Fibroblast of lung (primary cell): Measurements from ENCODE around the gene NPC2. TPM values are rescaled to one million over a fixed set of nuclear protein-coding genes. Genes with fewer than 3 reads are reported as not detected.

Source experiments
- DNase-seq, 2 donors: peaks; one replicate each; pipeline versions ENCODE4 v3.0.0 to v3.0.0-alpha.2; 2010; ENCODE audit warnings: low read depth in 2 of 2
- H2AFZ ChIP-seq: 2 replicates; pipeline ENCODE4 v1.5.1; 2012; ENCODE audit warnings: low read length, control low read depth, inconsistent platforms
- H3K27ac ChIP-seq: 2 replicates; pipeline ENCODE4 v1.5.1; 2011; ENCODE audit warnings: low read length, control low read depth; ENCODE audit not compliant: insufficient read depth
- H3K27me3 ChIP-seq: 2 replicates; pipeline ENCODE4 v1.5.1; 2011; ENCODE audit warnings: mild to moderate bottlenecking, low read length; ENCODE audit not compliant: control insufficient read depth, insufficient read depth
- H3K36me3 ChIP-seq: 2 replicates; pipeline ENCODE4 v1.5.1; 2011; ENCODE audit warnings: low read length; ENCODE audit not compliant: control insufficient read depth, insufficient read depth
- H3K4me1 ChIP-seq: 2 replicates; pipeline ENCODE4 v1.5.1; 2011; ENCODE audit warnings: low read length; ENCODE audit not compliant: control insufficient read depth, insufficient read depth; ENCODE audit errors: extremely low read depth
- H3K4me2 ChIP-seq: 2 replicates; pipeline ENCODE4 v1.5.1; 2011; ENCODE audit warnings: low read length, control low read depth; ENCODE audit not compliant: insufficient read depth; ENCODE audit errors: extremely low read depth
- H3K4me3 ChIP-seq, 4 experiments: fragments of 200-600 bp in 1 of 4; sonication (generic) in 1 of 4; replicated peaks in 1 of 4; 2 replicates each; pipeline ENCODE4 v1.5.1; 2011 to 2016; ENCODE audit warnings: low read length in 4 of 4, low read depth in 3 of 4, mild to moderate bottlenecking in 3 of 4, control low read depth in 2 of 4, inconsistent platforms in 1 of 4, mixed read lengths in 1 of 4; ENCODE audit not compliant: insufficient read depth in 1 of 4; ENCODE audit errors: control extremely low read depth in 1 of 4
- H3K79me2 ChIP-seq: 2 replicates; pipeline ENCODE4 v1.5.1; 2012; ENCODE audit warnings: mild to moderate bottlenecking, low read length, inconsistent platforms; ENCODE audit not compliant: control insufficient read depth, insufficient read depth
- H3K9ac ChIP-seq: 2 replicates; pipeline ENCODE4 v1.5.1; 2011; ENCODE audit warnings: mild to moderate bottlenecking, low read length, control low read depth; ENCODE audit not compliant: insufficient read depth
- H3K9me3 ChIP-seq: 2 replicates; pipeline ENCODE4 v1.5.1; 2012; ENCODE audit warnings: low read depth, low read length; ENCODE audit not compliant: control insufficient read depth, insufficient read depth
- H4K20me1 ChIP-seq: 2 replicates; pipeline ENCODE4 v1.5.1; 2011; ENCODE audit warnings: low read length; ENCODE audit not compliant: control insufficient read depth, insufficient read depth; ENCODE audit errors: extremely low read depth
- EZH2 ChIP-seq: IDR thresholded peaks from 2 replicates; pipeline ENCODE4 v1.5.1; 2012; ENCODE audit warnings: low read length, control low read depth, mild to moderate bottlenecking; ENCODE audit errors: missing control alignments
- polyA minus RNA-seq: library from RNA; depleted of rRNA, polyadenylated mRNA; stranded (reverse); fragments of >200 nt; gene quantifications from 2 replicates; pipeline ENCODE4 v1.2.3, GENCODE V29; 2011; ENCODE audit warnings: low replicate concordance
- polyA plus RNA-seq, 2 donors: library from polyadenylated mRNA; depleted of rRNA in 1 of 2; stranded (reverse) in 1 of 2; unstranded in 1 of 2; fragments of >200 nt; gene quantifications; 2 replicates each; pipeline ENCODE4 v1.2.1, GENCODE V29; 2011 to 2012; ENCODE audit warnings: missing spikeins in 1 of 2
- total RNA-seq: library from RNA; depleted of rRNA; stranded (reverse); fragments of >200 nt; gene quantifications from 2 replicates; pipeline ENCODE4 v1.2.1, GENCODE V29; 2014
- TF ChIP-seq, protein P1 (sequence below), 2 donors: IDR thresholded peaks in 1 of 2; conservative IDR thresholded peaks in 1 of 2; 1 replicate in 1 of 2; 2 replicates in 1 of 2; pipeline ENCODE4 v1.5.1; 2011 to 2012; ENCODE audit warnings: low read length in 2 of 2, control low read depth in 1 of 2, inconsistent platforms in 1 of 2, low read depth in 1 of 2, mild to moderate bottlenecking in 1 of 2

NPC2 gene
- 238 and 363 TPM in 2 replicates for total RNA-seq
- 275 and 299 TPM in 2 replicates for polyA plus RNA-seq
- 511 and 584 TPM in 2 replicates for polyA plus RNA-seq (2012)
- 369 and 443 TPM in 2 replicates for polyA minus RNA-seq

DNA sequence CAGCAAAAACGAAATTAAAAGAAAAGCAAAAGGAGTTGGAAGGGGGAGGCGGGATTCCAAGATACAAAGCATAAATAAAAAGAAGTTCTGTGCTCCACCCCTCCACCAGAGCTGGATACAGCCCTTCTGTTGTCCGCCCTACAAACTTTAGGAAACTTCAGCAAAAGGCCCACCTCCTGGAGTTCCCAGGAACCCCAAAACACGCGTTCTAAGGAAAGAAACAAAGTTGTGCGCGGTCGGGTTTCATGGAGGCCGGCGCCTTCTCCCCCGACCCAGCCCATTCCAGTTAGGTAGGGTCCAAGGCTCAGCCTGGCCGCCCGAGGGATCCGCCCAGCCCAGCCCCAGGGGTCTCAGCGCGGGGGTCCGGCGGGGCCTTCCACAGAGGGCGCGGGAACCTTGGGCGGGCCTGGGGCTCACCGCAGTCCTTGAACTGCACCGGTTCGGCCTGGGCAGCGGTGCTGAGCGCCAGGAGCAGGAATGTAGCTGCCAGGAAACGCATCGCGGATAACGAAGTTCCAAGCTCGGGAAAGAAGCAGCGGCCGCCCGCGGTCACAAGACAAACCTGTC is at the start of gene NPC2:
NPC2 (minus strand) TSS at position 530 of the 567 bp plus-strand sequence; CDS start at position 499, 31 bp downstream.
- H3K79me2 ChIP-seq = peaks cover 37% of the 10 kb centered on the region
- TF ChIP-seq EZH2 = no peak
- TF ChIP-seq, protein P1, sequence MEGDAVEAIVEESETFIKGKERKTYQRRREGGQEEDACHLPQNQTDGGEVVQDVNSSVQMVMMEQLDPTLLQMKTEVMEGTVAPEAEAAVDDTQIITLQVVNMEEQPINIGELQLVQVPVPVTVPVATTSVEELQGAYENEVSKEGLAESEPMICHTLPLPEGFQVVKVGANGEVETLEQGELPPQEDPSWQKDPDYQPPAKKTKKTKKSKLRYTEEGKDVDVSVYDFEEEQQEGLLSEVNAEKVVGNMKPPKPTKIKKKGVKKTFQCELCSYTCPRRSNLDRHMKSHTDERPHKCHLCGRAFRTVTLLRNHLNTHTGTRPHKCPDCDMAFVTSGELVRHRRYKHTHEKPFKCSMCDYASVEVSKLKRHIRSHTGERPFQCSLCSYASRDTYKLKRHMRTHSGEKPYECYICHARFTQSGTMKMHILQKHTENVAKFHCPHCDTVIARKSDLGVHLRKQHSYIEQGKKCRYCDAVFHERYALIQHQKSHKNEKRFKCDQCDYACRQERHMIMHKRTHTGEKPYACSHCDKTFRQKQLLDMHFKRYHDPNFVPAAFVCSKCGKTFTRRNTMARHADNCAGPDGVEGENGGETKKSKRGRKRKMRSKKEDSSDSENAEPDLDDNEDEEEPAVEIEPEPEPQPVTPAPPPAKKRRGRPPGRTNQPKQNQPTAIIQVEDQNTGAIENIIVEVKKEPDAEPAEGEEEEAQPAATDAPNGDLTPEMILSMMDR (conservative IDR thresholded peaks at IDR 0.05 in 1 of 2, IDR thresholded peaks at IDR 0.05 in 1 of 2; ENCODE audit: low read depth in 1 of 2, low read length in 2 of 2) = no peak
- peaks cover 3% of the 10 kb centered on the region for H4K20me1 ChIP-seq
- peak within 1 kb of the TSS; percentile 95 for H3K9ac ChIP-seq
- H3K9me3 ChIP-seq = no peaks in the 10 kb centered on the region
- peak within 1 kb of the TSS; percentile 97 for H3K4me2 ChIP-seq
- H3K36me3 ChIP-seq = no peaks in the 10 kb centered on the region
- peak within 1 kb of the TSS; percentile 90 for H2AFZ ChIP-seq
- H3K27ac ChIP-seq = peak within 1 kb of the TSS; percentile 91
- H3K27me3 ChIP-seq = no peaks in the 10 kb centered on the region
- DNase-seq = peak in 1 of 2 donors; percentile 25
- peak within 1 kb of the TSS; percentile 82 to 100 (median 100) for H3K4me3 ChIP-seq
- H3K4me1 ChIP-seq = peaks cover 11% of the 10 kb centered on the region

DNA sequence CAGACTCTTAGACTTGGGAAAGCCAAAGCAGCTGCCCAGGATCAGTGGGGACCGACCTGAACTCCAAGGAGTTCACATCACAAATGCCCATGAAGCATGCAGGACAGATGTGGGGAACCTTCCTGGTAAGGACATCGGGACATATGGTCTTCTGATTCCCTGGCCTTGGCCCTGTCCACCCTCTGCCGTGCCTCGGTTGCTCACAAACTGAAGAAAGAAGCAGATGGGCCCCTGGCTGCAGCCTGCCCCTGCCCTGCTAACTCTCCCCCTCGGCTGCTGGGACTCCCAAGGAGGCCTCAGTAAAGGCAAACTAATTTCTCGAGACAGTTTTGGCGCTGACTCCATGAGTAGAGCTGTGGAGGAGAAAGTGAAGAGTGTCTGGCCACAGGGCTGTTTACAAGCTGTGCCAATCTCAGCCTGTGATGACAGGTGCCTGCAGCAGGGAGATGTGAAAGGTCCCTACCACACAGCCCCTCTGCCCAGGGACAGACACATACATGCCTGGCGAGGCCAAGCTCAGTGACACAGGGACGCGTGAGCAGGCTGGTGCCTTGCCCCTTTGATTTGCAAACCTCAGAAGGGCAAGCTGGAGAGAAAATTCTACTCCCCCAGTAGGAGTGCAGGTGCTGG is 49.1 kb upstream of the NPC2 start:
- TF ChIP-seq, protein P1 (conservative IDR thresholded peaks at IDR 0.05 in 1 of 2, IDR thresholded peaks at IDR 0.05 in 1 of 2; ENCODE audit: low read depth in 1 of 2, low read length in 2 of 2) = no peak
- no peak for TF ChIP-seq EZH2
- Histone ChIP-seq H3K79me2 (no peaks in the 10 kb centered on the region), H3K27me3 (no peaks in the 10 kb centered on the region), H3K36me3 (peaks cover 38% of the 10 kb centered on the region), H3K4me2 (no peak overlapping the region), H3K27ac (no peak overlapping the region), H3K4me3 (no peak overlapping the region), H3K9me3 (no peaks in the 10 kb centered on the region), H2AFZ (no peak overlapping the region), H4K20me1 (no peaks in the 10 kb centered on the region), H3K4me1 (peaks cover 3% of the 10 kb centered on the region), H3K9ac (no peak overlapping the region)
- no peak for DNase-seq

DNA sequence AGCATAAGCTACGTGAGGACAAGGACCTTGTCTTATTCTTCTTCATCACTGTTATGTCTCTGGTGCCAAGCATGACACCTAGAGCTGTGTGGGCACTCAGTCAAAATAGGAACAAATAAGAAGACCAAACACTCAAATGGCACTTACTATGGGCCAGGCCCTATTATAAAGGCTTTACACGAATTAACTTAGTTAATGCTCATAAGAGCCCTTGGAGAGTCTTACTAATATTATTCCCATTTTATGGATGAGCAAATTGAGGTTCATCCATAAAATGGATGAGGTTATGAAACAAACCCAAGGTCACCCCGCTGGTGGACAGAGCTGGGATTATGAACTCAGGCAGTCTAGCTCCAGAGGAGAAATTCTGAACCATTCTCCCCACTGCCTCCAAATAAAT is 48.1 kb upstream of the NPC2 start:
- H3K4me1 ChIP-seq = peaks cover 3% of the 10 kb centered on the region
- H3K4me2 ChIP-seq = no peak overlapping the region
- no peak overlapping the region for H2AFZ ChIP-seq
- no peak overlapping the region for H3K9ac ChIP-seq
- H3K36me3 ChIP-seq = peaks cover 31% of the 10 kb centered on the region
- DNase-seq = no peak
- H3K79me2 ChIP-seq = no peaks in the 10 kb centered on the region
- no peaks in the 10 kb centered on the region for H4K20me1 ChIP-seq
- H3K4me3 ChIP-seq = no peak overlapping the region
- H3K27me3 ChIP-seq = no peaks in the 10 kb centered on the region
- H3K27ac ChIP-seq = no peak overlapping the region
- TF ChIP-seq EZH2 = no peak
- TF ChIP-seq, protein P1 (conservative IDR thresholded peaks at IDR 0.05 in 1 of 2, IDR thresholded peaks at IDR 0.05 in 1 of 2; ENCODE audit: low read depth in 1 of 2, low read length in 2 of 2) = no peak
- H3K9me3 ChIP-seq = no peaks in the 10 kb centered on the region
